ENCODE results near the gene EMILIN3.

Gene EMILIN3

GRCh38 chr20:41336711-41337492 is 29.7 kb downstream of the EMILIN3 start:
- Histone ChIP-seq H2AFZ (ENCODE audit: low read depth) (no peak overlapping the region), H3K27ac (no peak overlapping the region), H3K9ac (no peak overlapping the region), H3K27me3 (ENCODE audit: insufficient read depth, low read depth) (no peaks in the 10 kb centered on the region; the same call in 1 of the 2 replicates), H3K36me3 (ENCODE audit: insufficient read depth) (no peaks in the 10 kb centered on the region), H3K4me3 (IDR thresholded peaks at IDR 0.05; ENCODE audit: insufficient read depth, low read depth, low read length) (no peak overlapping the region), H3K4me2 (no peak overlapping the region), H3K79me2 (ENCODE audit: insufficient read depth, low read depth) (no peaks in the 10 kb centered on the region), H3K4me1 (ENCODE audit: low read depth, poor library complexity, severe bottlenecking) (peaks cover 11% of the 10 kb centered on the region), H4K20me1 (ENCODE audit: insufficient read depth) (no peaks in the 10 kb centered on the region)
- TF ChIP-seq, protein P1, sequence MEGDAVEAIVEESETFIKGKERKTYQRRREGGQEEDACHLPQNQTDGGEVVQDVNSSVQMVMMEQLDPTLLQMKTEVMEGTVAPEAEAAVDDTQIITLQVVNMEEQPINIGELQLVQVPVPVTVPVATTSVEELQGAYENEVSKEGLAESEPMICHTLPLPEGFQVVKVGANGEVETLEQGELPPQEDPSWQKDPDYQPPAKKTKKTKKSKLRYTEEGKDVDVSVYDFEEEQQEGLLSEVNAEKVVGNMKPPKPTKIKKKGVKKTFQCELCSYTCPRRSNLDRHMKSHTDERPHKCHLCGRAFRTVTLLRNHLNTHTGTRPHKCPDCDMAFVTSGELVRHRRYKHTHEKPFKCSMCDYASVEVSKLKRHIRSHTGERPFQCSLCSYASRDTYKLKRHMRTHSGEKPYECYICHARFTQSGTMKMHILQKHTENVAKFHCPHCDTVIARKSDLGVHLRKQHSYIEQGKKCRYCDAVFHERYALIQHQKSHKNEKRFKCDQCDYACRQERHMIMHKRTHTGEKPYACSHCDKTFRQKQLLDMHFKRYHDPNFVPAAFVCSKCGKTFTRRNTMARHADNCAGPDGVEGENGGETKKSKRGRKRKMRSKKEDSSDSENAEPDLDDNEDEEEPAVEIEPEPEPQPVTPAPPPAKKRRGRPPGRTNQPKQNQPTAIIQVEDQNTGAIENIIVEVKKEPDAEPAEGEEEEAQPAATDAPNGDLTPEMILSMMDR (conservative IDR thresholded peaks at IDR 0.05; ENCODE audit: low read depth, low read length) = no peak

DNA sequence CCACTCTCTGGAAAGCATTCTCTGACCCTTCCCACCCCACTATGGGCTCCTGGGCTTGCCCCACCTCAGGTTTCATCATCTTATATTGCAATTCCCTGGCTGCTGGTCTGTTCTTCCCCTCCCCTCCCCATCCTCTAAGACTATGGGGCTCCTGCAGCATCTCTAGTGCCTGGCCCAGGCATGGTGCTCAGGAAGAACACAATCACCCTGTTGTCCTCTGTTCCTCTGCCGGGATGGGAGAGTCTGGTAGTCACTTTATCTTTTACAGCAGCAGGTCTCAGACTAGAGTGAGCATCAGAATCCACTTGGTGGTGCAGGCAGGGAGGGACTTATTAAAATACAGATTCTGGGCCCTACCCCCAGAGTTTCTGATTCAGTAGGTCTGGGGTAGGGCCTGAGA is 31.0 kb downstream of the EMILIN3 start:
- Histone ChIP-seq H3K4me2 (no peak overlapping the region), H3K4me3 (IDR thresholded peaks at IDR 0.05; ENCODE audit: insufficient read depth, low read depth, low read length) (no peak overlapping the region), H3K79me2 (ENCODE audit: insufficient read depth, low read depth) (no peaks in the 10 kb centered on the region), H3K36me3 (ENCODE audit: insufficient read depth) (no peaks in the 10 kb centered on the region), H3K27me3 (ENCODE audit: insufficient read depth, low read depth) (no peaks in the 10 kb centered on the region; the same call in 1 of the 2 replicates), H3K27ac (no peak overlapping the region), H3K4me1 (ENCODE audit: low read depth, poor library complexity, severe bottlenecking) (peaks cover 11% of the 10 kb centered on the region), H3K9ac (no peak overlapping the region), H2AFZ (ENCODE audit: low read depth) (no peak overlapping the region), H4K20me1 (ENCODE audit: insufficient read depth) (no peaks in the 10 kb centered on the region)
- TF ChIP-seq, protein P1 (conservative IDR thresholded peaks at IDR 0.05; ENCODE audit: low read depth, low read length) = no peak

- TF ChIP-seq, protein P1 (conservative IDR thresholded peaks at IDR 0.05; ENCODE audit: low read depth, low read length) = no peak
- H3K27me3 ChIP-seq (ENCODE audit: insufficient read depth, low read depth) = no peaks in the 10 kb centered on the region; the same call in 1 of the 2 replicates
- no peak overlapping the region for H3K4me2 ChIP-seq
- H3K4me3 ChIP-seq (IDR thresholded peaks at IDR 0.05; ENCODE audit: insufficient read depth, low read depth, low read length) = no peak overlapping the region
- H3K27ac ChIP-seq = no peak overlapping the region
- H3K4me1 ChIP-seq (ENCODE audit: low read depth, poor library complexity, severe bottlenecking) = peaks cover 3% of the 10 kb centered on the region
- no peak overlapping the region for H2AFZ ChIP-seq (ENCODE audit: low read depth)
- no peaks in the 10 kb centered on the region for H3K79me2 ChIP-seq (ENCODE audit: insufficient read depth, low read depth)
- H3K9ac ChIP-seq = no peak overlapping the region
- H4K20me1 ChIP-seq (ENCODE audit: insufficient read depth) = no peaks in the 10 kb centered on the region
- H3K36me3 ChIP-seq (ENCODE audit: insufficient read depth) = no peaks in the 10 kb centered on the region
Measured at GRCh38 chr20:41334443-41335421, 31.9 kb downstream of the EMILIN3 start.

- Histone ChIP-seq H3K9ac (no peak overlapping the region), H3K79me2 (ENCODE audit: insufficient read depth, low read depth) (no peaks in the 10 kb centered on the region), H3K4me1 (ENCODE audit: low read depth, poor library complexity, severe bottlenecking) (no peaks in the 10 kb centered on the region), H3K4me2 (no peak overlapping the region), H3K27me3 (ENCODE audit: insufficient read depth, low read depth) (no peaks in the 10 kb centered on the region; the same call in 1 of the 2 replicates), H3K36me3 (ENCODE audit: insufficient read depth) (no peaks in the 10 kb centered on the region), H3K4me3 (IDR thresholded peaks at IDR 0.05; ENCODE audit: insufficient read depth, low read depth, low read length) (no peak overlapping the region), H3K27ac (no peak overlapping the region), H4K20me1 (ENCODE audit: insufficient read depth) (no peaks in the 10 kb centered on the region), H2AFZ (ENCODE audit: low read depth) (no peak overlapping the region)
- TF ChIP-seq, protein P1 (conservative IDR thresholded peaks at IDR 0.05; ENCODE audit: low read depth, low read length) = no peak
Measured at GRCh38 chr20:41334036-41334435, 32.6 kb downstream of the EMILIN3 start.
